Muscle layer of duodenum (tissue), 2 donors: ENCODE results near the gene ARL5A.
"Not testable (repeated sequence)": the region's sequence is repeated elsewhere in the genome, so short reads cannot be mapped to it uniquely, and the experiment has no call there.

ENCODE experiments used
- H3K27ac ChIP-seq: one replicate; pipeline ENCODE4 v1.7.0; 2013; ENCODE audit warnings: mild to moderate bottlenecking, low read length
- H3K27me3 ChIP-seq: one replicate; pipeline ENCODE4 v1.7.0; 2013; ENCODE audit warnings: low read depth, mild to moderate bottlenecking, control low read depth, low read length
- H3K36me3 ChIP-seq, 2 donors: one replicate each; pipeline ENCODE4 v1.7.0; 2013; ENCODE audit warnings: low read length in 2 of 2, control low read depth in 1 of 2, mild to moderate bottlenecking in 1 of 2; ENCODE audit not compliant: insufficient read depth in 2 of 2, control insufficient read depth in 1 of 2
- H3K4me1 ChIP-seq, 2 donors: one replicate each; pipeline ENCODE4 v1.7.0; 2013; ENCODE audit warnings: low read length in 2 of 2, mild to moderate bottlenecking in 2 of 2, control low read depth in 1 of 2, moderate library complexity in 1 of 2; ENCODE audit not compliant: insufficient read depth in 2 of 2, control insufficient read depth in 1 of 2
- H3K4me3 ChIP-seq, 2 donors: one replicate each; pipeline ENCODE4 v1.7.0; 2013; ENCODE audit warnings: low read length in 2 of 2, low read depth in 1 of 2, mild to moderate bottlenecking in 1 of 2
- H3K9me3 ChIP-seq, 2 donors: one replicate each; pipeline ENCODE4 v1.7.0; 2013; ENCODE audit warnings: low read length in 2 of 2, control low read depth in 1 of 2, mild to moderate bottlenecking in 1 of 2; ENCODE audit not compliant: control insufficient read depth in 1 of 2
- donor health status: healthy.

The ARL5A gene

DNA sequence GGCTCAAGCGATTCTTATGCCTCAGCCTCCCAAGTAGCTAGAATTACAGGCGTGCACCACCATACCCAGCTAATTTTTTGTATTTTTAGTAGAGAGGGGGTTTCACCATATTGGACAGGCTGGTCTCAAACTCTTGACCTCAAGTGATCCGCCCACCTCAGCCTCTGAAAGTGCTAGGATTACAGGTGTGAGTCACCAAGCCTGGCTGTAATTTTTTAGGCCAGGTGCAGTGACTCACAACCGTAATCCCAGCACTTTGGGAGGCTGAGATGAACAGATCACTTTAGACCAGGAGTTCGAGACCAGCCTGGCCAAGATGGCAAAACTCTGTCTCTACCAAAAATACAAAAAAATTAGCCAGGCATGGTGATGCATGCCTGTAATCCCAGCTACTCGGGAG lies 33.8 kb downstream of the ARL5A start:
- H3K4me1 ChIP-seq, H3K36me3 ChIP-seq, H3K9me3 ChIP-seq, H3K4me3 ChIP-seq, H3K27ac ChIP-seq, H3K27me3 ChIP-seq: not testable (repeated sequence)

DNA sequence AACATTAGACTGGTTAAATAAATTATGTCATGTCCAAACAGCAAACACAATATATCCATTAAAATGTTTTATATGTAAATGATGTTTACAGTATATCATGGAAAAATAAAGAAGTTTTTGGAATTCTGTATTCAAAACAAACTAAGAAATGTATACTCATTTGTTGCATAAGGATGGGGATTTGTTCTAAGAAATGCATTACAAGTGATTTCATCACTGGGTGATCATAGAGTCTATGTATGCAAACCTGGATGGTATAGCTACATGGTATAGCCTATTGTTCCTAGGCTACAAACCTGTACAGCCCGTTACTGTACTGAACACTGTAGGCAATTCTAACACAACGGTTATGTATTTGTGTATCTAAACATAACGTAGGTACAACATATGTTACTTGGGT lies 35.1 kb downstream of the ARL5A start:
- Histone ChIP-seq H3K36me3 (peaks cover under 1 to 5% of the 10 kb centered on the region in 2 donors), H3K9me3 (no peaks in the 10 kb centered on the region), H3K27me3 (no peaks in the 10 kb centered on the region), H3K27ac (no peak overlapping the region), H3K4me3 (no peak overlapping the region), H3K4me1 (no peaks in the 10 kb centered on the region)

DNA sequence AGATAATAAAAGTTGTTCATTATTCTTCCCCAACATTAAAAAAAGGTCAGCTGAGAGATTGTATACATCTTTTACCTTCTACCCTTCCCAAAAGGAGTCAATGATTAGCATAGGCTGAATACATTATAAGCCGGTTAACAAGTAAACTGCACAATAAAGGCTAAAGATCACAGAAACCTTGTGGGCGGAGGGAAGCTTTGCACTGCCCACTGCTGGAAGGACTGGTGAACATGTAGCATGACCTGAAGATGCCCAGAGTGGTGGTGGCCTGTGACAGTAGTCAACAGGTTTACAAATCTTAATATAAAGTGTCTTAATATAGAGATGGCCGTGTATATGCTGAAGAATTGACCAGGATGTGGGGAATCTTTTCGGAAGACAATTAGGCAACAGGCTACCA lies 35.6 kb downstream of the ARL5A start:
- H3K36me3 ChIP-seq = peaks cover 5% of the 10 kb centered on the region in 2 donors
- no peak overlapping the region for H3K27ac ChIP-seq
- no peaks in the 10 kb centered on the region for H3K9me3 ChIP-seq
- no peaks in the 10 kb centered on the region for H3K27me3 ChIP-seq
- H3K4me1 ChIP-seq = no peaks in the 10 kb centered on the region
- H3K4me3 ChIP-seq = no peak overlapping the region

DNA sequence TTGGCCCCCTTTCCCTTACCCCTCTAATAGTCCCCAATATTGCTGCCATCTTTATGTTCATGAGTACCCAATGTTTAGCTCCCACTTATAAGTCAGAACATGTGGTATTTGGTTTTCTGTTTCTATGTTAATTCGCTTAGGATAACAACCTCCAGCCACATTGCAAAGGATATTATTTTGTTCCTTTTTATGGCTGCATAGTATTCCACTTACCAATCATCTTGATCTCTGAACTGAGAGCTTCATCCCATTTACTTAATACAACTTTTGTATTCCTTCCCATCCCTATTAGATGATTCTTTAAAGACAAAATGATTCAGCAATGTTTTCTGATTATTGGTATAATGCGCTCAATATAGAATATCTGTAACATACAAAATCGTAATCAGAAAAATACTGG lies 36.7 kb downstream of the ARL5A start:
- Histone ChIP-seq H3K9me3 (no peaks in the 10 kb centered on the region), H3K27ac (no peak overlapping the region), H3K4me1 (no peaks in the 10 kb centered on the region), H3K4me3 (no peak overlapping the region), H3K27me3 (no peaks in the 10 kb centered on the region), H3K36me3 (peaks cover 5% of the 10 kb centered on the region in 2 donors)

DNA sequence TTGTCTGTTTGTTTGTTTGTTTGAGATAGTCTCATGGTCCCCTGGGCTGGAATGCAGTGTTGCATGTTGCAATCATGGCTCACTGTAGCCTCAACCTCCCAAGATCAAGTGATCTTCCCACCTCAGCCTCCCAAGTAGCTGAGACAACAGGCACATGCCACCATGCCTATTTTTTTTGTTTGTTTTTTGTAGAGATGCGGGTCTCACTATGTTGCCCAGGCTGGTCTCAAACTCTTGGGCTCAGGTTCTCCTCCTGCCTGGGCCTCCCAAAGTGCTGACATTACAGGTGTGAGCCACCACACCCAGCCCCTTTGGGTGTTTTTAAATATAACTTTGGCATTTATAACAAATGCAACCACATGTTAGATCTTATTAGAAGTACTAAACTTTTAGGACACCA lies 37.5 kb downstream of the ARL5A start:
- no peaks in the 10 kb centered on the region for H3K27me3 ChIP-seq
- H3K4me3 ChIP-seq = no peak overlapping the region
- H3K27ac ChIP-seq = no peak overlapping the region
- H3K9me3 ChIP-seq = no peaks in the 10 kb centered on the region
- H3K36me3 ChIP-seq = peaks cover 5 to 8% of the 10 kb centered on the region in 2 donors
- no peaks in the 10 kb centered on the region for H3K4me1 ChIP-seq

DNA sequence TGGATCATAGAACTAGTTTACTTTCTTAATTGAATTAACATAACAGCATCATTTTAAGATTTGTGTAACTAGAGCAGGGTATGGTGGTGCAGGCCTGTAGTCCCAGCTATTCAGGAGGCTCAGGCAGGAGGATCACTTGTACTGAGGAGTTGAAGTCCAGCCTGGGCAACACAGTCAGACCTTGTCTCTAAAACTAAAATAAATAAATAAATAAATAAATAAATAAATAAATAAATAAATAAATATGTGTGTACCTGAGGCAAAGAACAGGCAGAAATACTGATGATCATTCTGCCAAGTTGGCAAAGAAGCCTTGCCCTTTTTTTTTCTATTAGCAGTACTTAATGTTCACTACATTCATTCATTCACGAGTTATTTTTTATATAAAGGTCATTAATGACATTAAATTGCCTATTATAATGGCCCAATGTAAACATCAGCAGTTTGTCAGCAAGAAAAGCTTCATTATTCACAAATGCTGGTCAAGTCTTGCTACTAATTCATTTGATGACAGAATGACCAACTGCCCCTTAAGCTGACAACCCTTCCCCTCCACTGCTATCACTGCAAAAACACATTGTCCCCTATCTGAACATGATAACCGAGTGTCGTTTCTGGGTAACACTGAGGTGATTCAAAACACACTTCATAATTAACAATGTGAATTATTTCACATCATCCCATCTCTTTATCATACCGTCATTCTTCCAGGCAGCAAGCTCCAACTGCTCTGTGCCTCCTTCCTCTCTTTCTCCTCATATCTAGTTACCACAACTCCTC lies 39.0 kb downstream of the ARL5A start:
- no peaks in the 10 kb centered on the region for H3K27me3 ChIP-seq
- H3K27ac ChIP-seq = no peak overlapping the region
- no peak overlapping the region for H3K4me3 ChIP-seq
- H3K9me3 ChIP-seq = no peaks in the 10 kb centered on the region
- H3K4me1 ChIP-seq = no peaks in the 10 kb centered on the region
- peaks cover 5 to 12% of the 10 kb centered on the region in 2 donors for H3K36me3 ChIP-seq

DNA sequence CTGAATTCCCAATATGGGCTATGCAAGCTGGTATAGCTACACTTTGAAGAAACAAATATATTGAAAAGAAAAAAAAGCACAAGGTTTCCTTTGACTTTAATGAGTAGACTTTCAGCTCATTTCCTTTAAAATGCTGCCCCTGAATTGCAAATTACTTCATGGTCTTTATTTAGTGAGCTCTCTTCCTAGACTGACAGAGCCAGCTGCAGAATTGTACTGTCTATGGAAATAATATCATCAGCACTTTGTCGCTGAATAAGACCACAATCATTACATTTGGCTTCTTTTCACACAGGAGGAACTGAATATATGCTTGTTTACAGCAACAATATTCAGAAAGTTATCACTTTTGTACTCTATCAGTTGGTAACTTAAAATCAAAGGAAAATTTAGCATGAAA lies 41.7 kb downstream of the ARL5A start:
- no peaks in the 10 kb centered on the region for H3K27me3 ChIP-seq
- no peak overlapping the region for H3K27ac ChIP-seq
- no peaks in the 10 kb centered on the region for H3K4me1 ChIP-seq
- peaks cover 9 to 14% of the 10 kb centered on the region in 2 donors for H3K36me3 ChIP-seq
- no peaks in the 10 kb centered on the region for H3K9me3 ChIP-seq
- H3K4me3 ChIP-seq = no peak overlapping the region

DNA sequence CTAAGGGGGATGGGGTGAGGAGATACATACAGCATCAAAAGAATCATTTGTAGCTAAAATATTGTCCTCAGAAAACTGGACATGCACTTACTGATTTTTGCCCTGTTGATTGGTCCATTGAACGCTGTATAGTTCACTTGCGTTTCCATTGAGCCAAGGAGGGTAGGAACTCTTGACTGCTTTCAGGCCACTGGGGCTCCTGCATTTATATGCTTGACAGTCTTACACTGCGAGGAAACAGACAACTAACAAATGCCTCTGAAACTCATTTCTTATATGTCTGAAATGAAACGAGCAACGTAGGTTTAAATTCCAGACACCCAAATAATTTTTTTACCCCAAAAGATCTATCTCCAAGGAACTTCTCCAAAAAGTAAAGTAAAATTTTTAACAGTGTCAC lies 42.1 kb downstream of the ARL5A start:
- H3K27ac ChIP-seq = no peak overlapping the region
- no peaks in the 10 kb centered on the region for H3K27me3 ChIP-seq
- H3K9me3 ChIP-seq = no peaks in the 10 kb centered on the region
- no peaks in the 10 kb centered on the region for H3K4me1 ChIP-seq
- no peak overlapping the region for H3K4me3 ChIP-seq
- peaks cover 10 to 14% of the 10 kb centered on the region in 2 donors for H3K36me3 ChIP-seq

DNA sequence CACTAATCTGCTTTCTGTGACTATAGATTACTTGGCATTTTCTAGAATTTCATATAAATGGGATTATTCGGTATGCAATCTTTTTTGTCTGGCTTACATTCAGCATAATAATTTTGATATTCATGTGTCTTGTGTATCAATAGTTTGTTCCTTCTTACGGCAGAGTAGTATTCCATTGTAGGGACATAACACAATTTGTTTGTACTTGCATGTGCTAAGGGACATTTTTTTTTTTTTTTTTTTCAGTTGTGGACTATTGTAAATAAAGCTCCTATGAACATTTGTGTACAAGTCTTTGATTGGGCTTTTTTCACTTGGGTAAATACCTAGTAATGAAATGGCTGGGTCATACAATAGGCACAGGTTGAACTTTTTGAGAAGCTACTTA lies 45.1 kb downstream of the ARL5A start:
- H3K27ac ChIP-seq = no peak overlapping the region
- no peaks in the 10 kb centered on the region for H3K9me3 ChIP-seq
- peaks cover 10 to 14% of the 10 kb centered on the region in 2 donors for H3K36me3 ChIP-seq
- H3K4me1 ChIP-seq = no peaks in the 10 kb centered on the region
- no peak overlapping the region for H3K4me3 ChIP-seq
- no peaks in the 10 kb centered on the region for H3K27me3 ChIP-seq

DNA sequence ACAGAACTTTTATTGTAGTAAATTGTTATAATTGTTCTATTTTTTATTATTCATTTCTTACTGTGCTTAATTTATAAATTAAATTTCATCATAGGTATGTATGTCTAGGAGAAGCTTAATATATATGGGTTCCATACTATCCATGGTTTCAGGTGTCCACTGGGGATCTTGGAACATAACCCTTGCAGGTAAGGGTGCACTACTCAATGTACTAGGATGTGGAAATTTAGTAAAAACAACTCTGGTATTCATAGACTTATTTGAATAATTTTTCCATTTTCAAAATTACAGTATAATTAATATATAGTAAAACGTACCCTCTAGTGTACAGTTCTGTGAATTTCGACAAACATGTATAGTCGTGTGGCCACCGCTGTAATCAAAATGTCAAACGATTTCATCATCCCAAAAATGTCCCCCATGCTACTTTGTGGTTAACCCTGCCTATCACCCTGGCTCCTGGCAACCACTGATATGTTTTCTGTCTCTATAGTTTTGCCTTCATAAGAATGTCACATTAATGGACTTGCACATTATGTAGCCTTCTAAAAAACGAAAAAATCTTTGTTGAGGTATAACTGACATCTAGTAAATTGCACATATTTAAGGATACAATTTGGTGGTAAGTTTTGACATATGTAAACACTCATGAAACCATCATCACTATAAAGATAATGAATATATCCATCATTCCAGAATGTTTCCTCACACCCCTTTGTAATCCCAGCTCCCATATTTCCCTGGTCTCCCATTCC lies 45.7 kb downstream of the ARL5A start:
- no peak overlapping the region for H3K27ac ChIP-seq
- H3K9me3 ChIP-seq = no peaks in the 10 kb centered on the region
- no peaks in the 10 kb centered on the region for H3K4me1 ChIP-seq
- H3K36me3 ChIP-seq = peaks cover 6 to 14% of the 10 kb centered on the region in 2 donors
- H3K27me3 ChIP-seq = no peaks in the 10 kb centered on the region
- no peak overlapping the region for H3K4me3 ChIP-seq

DNA sequence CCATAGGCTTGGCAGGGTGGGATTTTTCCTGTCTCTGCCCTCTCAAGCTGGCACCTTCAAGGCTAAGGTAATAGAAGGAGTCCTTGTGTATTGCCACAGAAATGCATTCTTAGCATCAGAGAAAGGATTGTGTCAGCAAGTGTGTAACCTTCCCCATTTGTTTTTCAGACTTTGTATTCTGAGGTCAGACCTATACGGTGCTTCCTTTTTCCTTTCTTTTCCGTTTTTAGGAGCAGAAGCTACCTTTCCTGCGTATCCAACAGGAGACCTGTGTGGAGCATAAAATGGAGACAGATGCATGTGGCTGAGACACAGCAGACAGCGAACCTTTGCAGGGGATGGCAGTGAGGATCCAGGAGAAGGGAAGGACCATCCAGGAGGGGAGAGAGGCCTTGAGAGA lies 46.6 kb downstream of the ARL5A start:
- no peaks in the 10 kb centered on the region for H3K27me3 ChIP-seq
- H3K9me3 ChIP-seq = no peaks in the 10 kb centered on the region
- H3K36me3 ChIP-seq = peaks cover 6 to 14% of the 10 kb centered on the region in 2 donors
- no peak overlapping the region for H3K27ac ChIP-seq
- H3K4me1 ChIP-seq = no peaks in the 10 kb centered on the region
- H3K4me3 ChIP-seq = no peak overlapping the region
